Stimulated activated CD8-positive, alpha-beta memory T cell treated with anti-CD3 and anti-CD28 coated beads, Interleukin-7, amount 100 ng/mL, for 4 hours (primary cell): ENCODE results near the gene PFKFB4.
"Not testable (repeated sequence)": the region's sequence is repeated elsewhere in the genome, so short reads cannot be mapped to it uniquely, and the experiment has no call there.

Source experiments
- DNase-seq, 2 donors: peaks; one replicate each; pipeline ENCODE4 v3.0.0-alpha.2; 2020; ENCODE audit warnings: low read depth in 2 of 2

The PFKFB4 gene

GRCh38 chr3:48560648-48561018 is 4.0 kb upstream of the PFKFB4 start:
- no peak for DNase-seq

GRCh38 chr3:48558493-48559134 is 2.0 kb upstream of the PFKFB4 start:
- DNase-seq = no peak

GRCh38 chr3:48555949-48556795 is 431 bp downstream of the PFKFB4 start:
- no peak for DNase-seq

GRCh38 chr3:48555231-48555948 is 1.2 kb downstream of the PFKFB4 start:
- DNase-seq = no peak

- no peak for DNase-seq
These were observed 2.4 kb downstream of the PFKFB4 start for GRCh38 chr3:48553886-48554845.

- DNase-seq = no peak
These were observed 3.2 kb downstream of the PFKFB4 start for GRCh38 chr3:48553361-48553760.

- no peak for DNase-seq
These were observed 4.3 kb downstream of the PFKFB4 start for GRCh38 chr3:48552111-48552951.

- not testable (repeated sequence) for DNase-seq
These were observed 5.0 kb downstream of the PFKFB4 start for GRCh38 chr3:48551651-48552050.

GRCh38 chr3:48548729-48549705 is 7.6 kb downstream of the PFKFB4 start:
- peak; percentile 63 to 72 for DNase-seq

- no peak for DNase-seq
These were observed 8.5 kb downstream of the PFKFB4 start for GRCh38 chr3:48548126-48548525.

GRCh38 chr3:48546203-48546829 is 10.3 kb downstream of the PFKFB4 start:
- DNase-seq = no peak

GRCh38 chr3:48544141-48544540 is 12.5 kb downstream of the PFKFB4 start:
- no peak for DNase-seq

- no peak for DNase-seq
These were observed 13.2 kb downstream of the PFKFB4 start for GRCh38 chr3:48543271-48543866.

GRCh38 chr3:48538451-48538850 is 18.2 kb downstream of the PFKFB4 start:
- DNase-seq = no peak

- no peak for DNase-seq
These were observed 19.8 kb downstream of the PFKFB4 start for GRCh38 chr3:48536785-48537184.

- DNase-seq = no peak
These were observed 20.5 kb downstream of the PFKFB4 start for GRCh38 chr3:48536116-48536515.

- DNase-seq = no peak
These were observed 21.0 kb downstream of the PFKFB4 start for GRCh38 chr3:48535578-48535977.

- no peak for DNase-seq
These were observed 23.6 kb downstream of the PFKFB4 start for GRCh38 chr3:48532977-48533337.
